A549 (cell line): ENCODE measurements around the gene TMEM207.

Experiments
- KDM5A ChIP-seq: fragments of 200-600 bp; sonication (generic); IDR thresholded peaks from 2 replicates; pipeline ENCODE4 v1.6.1; 2016; ENCODE audit warnings: antibody characterized with exemption, mild to moderate bottlenecking
- POLR2A ChIP-seq: IDR thresholded peaks from 2 replicates; pipeline ENCODE4 v1.6.1; 2012; ENCODE audit warnings: mild to moderate bottlenecking, low read length
- RARB ChIP-seq: fragments of 250-450 bp; sonication (Bioruptor Pico); IDR thresholded peaks from 2 replicates; pipeline ENCODE4 v1.8.0; 2021; ENCODE audit warnings: mild to moderate bottlenecking, moderate library complexity

GRCh38 chr3:190435618-190436017, 14.1 kb downstream of the TMEM207 start:
- TF ChIP-seq KDM5A (no peak), POLR2A (no peak), RARB (CRISPR knock-in tag) (no peak)
